Activated CD8-positive, alpha-beta memory T cell treated with anti-CD3 and anti-CD28 coated beads, Interleukin-2, amount 50 U/mL, for 24 hours (primary cell): ENCODE data around the gene NGF.
"Not testable (repeated sequence)": the region's sequence is repeated elsewhere in the genome, so short reads cannot be mapped to it uniquely, and the experiment has no call there.

ENCODE experiments used
- DNase-seq: peaks from one replicate; pipeline ENCODE4 v3.0.0-alpha.2; 2020; ENCODE audit errors: extremely low read depth

Gene NGF

GRCh38 chr1:115337633-115338456 is at the start of gene NGF:
Gene NGF (minus strand): TSS chr1:115338249. CDS start chr1:115286795, 51,454 bp downstream.
- no peak for DNase-seq

- not testable (repeated sequence) for DNase-seq
Measured at GRCh38 chr1:115383455-115383854, 45.4 kb upstream of the NGF start.

DNA sequence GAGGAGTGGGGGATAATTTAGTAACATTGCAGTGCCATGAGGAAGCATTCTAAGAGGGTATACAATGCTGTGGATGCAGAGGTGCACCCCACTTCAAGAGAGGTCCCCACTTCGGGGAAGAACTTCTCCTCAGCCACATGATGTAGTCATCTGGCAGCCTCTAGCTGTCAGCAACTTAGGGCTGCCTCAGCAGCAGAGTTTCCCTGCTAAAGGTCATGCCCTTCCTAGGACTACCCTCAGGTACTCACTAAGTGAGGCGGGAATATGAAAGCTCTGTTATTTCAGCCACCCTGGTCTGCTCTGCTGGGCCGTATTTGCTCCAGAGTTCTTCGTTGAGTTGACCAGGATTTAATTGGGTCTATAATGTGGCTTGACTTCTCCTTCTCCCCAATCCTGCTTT is 41.9 kb upstream of the NGF start:
- no peak for DNase-seq

DNA sequence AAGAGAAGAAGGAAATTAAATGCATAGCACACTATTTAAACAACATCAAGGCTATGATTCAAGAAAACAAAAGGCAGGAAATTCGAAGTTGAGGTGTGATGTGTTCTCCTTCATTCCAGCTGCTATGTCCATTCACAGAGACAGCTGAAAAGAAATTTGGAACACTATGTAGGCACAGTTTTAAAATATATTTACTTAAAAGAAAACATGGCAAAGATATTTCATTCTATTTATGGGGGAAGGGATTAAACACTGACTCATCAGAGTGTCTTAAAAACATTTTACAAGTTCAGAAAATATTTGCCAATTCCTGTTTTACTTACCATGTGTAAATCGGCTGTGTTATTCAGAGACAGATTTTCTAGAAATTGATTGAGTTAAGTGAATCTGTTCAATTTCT is 39.4 kb upstream of the NGF start:
- DNase-seq = no peak

DNA sequence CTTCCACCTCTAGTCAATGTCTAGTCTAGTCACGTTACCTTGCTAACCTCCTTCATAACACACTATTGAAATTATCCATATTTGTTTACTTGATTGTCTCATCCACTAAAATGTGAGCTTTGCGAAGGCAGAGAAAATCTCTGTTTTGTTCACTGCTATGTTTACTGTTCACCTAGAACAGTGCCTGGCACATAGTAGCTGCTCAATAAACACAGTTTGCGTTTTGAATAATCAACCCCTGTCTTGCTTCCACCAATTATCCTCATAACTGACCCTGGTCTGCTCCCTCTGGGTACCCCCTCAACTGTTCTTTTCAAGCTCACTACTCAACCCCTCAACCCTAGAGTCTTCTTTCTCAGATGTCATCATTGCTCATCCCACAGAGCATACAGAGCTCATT is 36.5 kb upstream of the NGF start:
- no peak for DNase-seq

GRCh38 chr1:115373305-115373704 is 35.3 kb upstream of the NGF start:
- DNase-seq = no peak

- no peak for DNase-seq
Measured at GRCh38 chr1:115365738-115366137, 27.7 kb upstream of the NGF start.

DNA sequence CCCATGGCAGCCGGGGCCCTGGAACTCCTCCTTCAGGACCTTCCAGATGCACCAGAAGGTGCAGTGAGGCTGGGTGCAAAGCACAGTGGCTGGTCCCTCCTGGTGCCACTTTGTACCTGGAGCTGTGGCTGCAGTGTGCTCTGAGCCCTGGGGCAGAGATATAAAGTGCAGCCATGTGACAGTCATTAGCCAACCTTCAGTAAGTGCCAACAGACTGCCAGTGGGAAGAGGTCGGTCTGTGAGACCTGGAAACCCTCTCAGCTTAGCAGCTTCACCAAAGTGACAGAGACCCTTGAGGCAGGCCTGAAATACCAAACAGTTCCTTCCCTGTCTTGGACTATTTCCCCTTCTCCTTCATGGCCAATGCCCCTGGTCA is 26.7 kb upstream of the NGF start:
- no peak for DNase-seq

- DNase-seq = no peak
Measured at GRCh38 chr1:115364046-115364779, 26.2 kb upstream of the NGF start.

- DNase-seq = no peak
Measured at GRCh38 chr1:115363171-115363570, 25.1 kb upstream of the NGF start.

GRCh38 chr1:115360505-115361129 is 22.6 kb upstream of the NGF start:
- DNase-seq = not testable (repeated sequence)

DNA sequence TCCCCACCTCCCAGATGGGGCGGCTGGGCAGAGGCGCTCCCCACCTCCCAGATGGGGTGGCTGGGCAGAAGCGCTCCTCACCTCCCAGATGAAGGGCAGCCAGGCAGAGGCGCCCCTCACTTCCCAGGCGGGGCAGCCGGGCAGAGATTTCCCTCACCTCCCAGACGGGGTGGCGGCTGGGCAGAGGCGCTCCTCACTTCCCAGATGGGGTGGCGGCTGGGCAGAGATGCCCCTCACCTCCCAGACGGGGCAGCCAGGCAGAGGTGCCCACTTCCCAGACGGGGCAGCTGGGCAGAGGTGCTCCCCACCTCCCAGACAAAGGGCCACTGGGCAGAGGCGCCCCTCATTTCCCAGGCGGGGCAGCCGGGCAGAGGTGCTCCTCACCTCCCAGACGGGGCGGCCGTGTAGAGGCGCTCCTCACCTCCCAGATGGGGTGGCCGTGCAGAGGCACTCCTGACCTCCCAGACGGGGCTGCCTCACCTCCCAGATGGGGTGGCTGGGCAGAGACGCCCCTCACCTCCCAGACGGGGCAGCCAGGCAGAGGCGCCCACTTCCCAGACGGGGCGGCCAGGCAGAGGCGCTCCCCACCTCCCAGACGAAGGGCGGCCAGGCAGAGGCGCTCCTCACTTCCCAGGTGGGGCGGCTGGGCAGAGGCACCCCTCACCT is 21.9 kb upstream of the NGF start:
- DNase-seq = not testable (repeated sequence)

- no peak for DNase-seq
Measured at GRCh38 chr1:115356356-115356755, 18.3 kb upstream of the NGF start.

- DNase-seq = no peak
Measured at GRCh38 chr1:115355069-115355468, 17.0 kb upstream of the NGF start.

DNA sequence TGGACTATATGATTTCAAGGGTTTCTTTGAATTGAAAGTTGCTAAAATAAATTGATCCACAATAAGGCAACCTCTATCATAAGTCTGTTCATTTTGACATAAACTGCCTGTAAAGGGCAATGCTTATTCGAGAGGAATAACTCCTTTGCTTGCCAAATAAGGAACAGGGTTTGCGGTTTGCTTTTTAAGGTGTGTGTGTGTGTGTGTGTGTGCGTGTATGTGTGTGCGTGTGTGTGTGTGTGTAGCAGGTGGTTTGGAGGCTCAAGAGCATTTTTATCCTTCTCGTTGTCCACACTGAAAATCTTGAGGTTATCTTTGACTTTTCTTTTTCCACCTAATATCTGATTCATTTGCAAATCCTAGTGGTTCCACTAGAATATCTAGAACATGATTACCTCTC is 13.1 kb upstream of the NGF start:
- no peak for DNase-seq

DNA sequence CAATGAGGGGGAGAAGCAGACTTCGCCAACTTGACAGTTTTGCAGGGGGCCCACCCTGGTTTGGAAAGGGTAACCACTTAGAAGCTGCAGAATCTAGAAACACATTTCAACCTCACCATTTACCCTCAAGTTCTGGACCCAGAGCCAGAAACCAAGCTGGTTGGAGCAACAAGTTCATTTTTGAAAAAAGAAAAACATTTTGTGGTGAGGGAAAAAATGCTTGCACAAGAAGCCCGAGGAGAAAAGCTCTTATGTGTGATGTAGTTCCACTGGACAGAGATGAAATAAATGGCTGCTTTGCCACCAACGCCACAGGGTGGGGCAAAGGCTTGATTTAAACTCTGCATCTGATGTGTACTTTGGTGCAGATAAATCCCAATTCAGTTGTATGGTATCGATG is 10.6 kb upstream of the NGF start:
- no peak for DNase-seq

- no peak for DNase-seq
Measured at GRCh38 chr1:115347282-115347681, 9.2 kb upstream of the NGF start.

DNA sequence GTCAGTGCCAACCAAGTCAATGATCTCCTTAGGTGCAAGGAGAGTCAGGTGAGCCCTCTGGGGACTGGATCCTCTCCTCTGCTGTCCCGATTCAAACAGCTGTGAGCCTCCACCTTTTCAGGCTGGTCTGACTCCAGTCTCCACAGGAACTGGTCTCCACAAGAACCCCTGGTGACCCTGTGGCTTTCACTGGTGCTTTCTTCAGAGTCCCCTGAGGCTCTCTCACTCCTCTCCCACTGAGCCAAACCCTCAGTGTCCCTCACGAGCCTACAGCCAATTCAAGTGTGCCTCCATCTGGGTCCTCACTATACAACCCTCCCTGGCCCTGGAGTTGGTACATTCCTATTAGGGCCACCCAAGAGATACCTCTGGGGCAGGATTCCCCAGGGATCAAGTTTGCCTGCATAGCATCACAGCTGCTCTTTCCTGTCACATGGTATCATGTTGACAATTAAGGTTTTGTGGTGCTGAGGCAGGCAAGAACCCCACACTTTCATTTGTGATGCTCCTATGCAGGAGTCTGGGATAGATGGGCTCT is 5.2 kb upstream of the NGF start:
- DNase-seq = no peak

DNA sequence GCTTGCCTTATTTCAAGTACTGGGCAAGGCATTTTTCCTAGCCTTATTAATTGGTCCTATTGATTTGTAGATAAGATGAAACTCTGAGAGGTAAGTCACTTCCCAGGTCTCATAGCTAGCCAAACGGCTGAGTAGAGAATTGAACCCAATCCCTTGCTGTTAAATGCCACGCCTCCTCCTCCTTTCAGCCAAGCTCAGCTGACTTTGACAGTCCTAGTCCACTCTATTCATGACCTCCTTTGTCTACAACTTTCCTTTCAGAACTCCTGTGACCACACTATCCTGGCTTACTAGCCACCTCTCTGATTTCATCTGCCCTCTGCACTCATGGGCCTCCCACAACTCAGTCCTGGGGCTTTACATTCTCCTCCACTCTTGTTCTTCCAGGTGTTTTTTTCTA is 3.9 kb upstream of the NGF start:
- DNase-seq = no peak

DNA sequence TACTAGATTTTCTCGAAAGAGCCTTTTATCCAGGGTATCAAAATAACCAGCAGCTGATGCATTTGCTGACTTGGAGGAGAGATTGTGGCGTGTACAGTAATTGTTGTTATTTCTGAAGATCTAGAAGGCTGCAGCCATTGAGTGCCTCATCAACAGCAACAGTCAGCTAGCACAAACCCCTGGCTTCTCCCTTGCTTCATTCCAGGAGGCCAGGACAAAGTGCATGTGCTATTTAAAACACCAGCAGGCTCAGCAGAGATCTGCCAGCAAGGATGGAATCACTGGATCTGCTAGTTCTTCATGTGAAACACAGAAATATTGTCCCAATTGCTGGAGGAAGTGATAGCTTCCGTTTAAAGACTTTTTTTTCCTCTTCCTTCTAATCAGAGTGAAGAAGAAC is 2.8 kb upstream of the NGF start:
- no peak for DNase-seq

DNA sequence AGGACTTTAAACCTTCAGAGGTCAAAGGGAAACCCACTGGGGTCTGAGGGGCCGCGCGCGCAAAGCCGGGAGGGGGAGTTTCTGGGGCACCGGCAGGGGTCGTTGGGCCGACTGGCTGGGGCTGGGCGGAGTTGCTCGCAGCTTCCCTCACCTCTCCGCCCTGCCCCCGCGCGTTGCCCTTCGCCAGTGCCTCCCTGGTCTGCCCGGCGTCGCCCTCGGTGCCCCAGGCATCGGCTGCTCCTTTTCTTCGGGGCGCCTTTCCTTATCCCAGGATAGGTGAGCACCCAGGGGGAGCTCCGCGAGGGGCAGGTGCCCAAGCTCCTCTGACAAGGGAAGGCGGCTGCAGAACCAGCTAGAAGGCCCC is 390 bp upstream of the NGF start:
- DNase-seq = no peak

GRCh38 chr1:115337276-115337632 is 795 bp downstream of the NGF start:
- DNase-seq = no peak
